Keratinocyte (primary cell): ENCODE data around the gene CNTNAP2.

Experiments used
- EZH2 ChIP-seq: IDR thresholded peaks from one replicate; pipeline ENCODE4 v1.6.1; 2012; ENCODE audit warnings: inconsistent platforms, mild to moderate bottlenecking, low read length, moderate library complexity
- TF ChIP-seq, protein P1 (sequence below), 3 experiments: IDR thresholded peaks in 1 of 3; conservative IDR thresholded peaks in 1 of 3; optimal IDR thresholded peaks in 1 of 3; 2 replicates in 2 of 3; 3 replicates in 1 of 3; pipeline versions ENCODE3 to v1.5.1; 2011; ENCODE audit warnings: low read length in 3 of 3, mild to moderate bottlenecking in 3 of 3, moderate library complexity in 2 of 3, control low read depth in 1 of 3, inconsistent platforms in 1 of 3; ENCODE audit not compliant: insufficient read depth in 2 of 3; ENCODE audit errors: extremely low read depth in 1 of 3

DNA sequence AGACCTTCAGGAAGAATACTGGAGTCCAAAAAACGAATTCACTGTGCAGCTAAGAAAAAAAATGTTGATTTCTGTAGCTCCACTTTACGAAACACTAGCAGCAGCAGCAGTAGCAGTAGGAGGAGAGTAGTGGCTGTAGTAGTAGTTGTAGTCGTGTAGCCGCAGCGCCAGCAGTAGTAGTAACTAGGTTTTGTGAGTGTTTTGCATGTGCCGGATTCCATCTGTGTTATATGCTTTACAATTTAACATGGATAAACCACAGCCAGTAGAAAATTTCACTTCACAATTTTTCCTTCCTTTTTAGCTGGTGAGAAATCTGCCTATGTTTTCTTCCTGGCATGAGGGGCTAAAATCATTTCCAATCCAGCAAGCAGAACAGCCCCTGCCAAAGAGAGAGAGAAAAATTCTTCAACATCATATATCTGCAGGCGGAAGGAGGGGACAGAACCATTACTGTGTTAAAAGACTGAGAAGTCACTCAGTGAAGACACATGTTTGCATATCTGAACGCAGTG lies 2325.6 kb downstream of the CNTNAP2 start:
- TF ChIP-seq, protein P1, sequence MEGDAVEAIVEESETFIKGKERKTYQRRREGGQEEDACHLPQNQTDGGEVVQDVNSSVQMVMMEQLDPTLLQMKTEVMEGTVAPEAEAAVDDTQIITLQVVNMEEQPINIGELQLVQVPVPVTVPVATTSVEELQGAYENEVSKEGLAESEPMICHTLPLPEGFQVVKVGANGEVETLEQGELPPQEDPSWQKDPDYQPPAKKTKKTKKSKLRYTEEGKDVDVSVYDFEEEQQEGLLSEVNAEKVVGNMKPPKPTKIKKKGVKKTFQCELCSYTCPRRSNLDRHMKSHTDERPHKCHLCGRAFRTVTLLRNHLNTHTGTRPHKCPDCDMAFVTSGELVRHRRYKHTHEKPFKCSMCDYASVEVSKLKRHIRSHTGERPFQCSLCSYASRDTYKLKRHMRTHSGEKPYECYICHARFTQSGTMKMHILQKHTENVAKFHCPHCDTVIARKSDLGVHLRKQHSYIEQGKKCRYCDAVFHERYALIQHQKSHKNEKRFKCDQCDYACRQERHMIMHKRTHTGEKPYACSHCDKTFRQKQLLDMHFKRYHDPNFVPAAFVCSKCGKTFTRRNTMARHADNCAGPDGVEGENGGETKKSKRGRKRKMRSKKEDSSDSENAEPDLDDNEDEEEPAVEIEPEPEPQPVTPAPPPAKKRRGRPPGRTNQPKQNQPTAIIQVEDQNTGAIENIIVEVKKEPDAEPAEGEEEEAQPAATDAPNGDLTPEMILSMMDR (optimal IDR thresholded peaks at IDR 0.05 in 1 of 3, IDR thresholded peaks at IDR 0.05 in 1 of 3, conservative IDR thresholded peaks at IDR 0.05 in 1 of 3; ENCODE audit: extremely low read depth in 1 of 3, insufficient read depth in 2 of 3, low read length in 3 of 3) = no peak
- no peak for TF ChIP-seq EZH2
